ENCODE data around the gene MBNL1. TPM values are rescaled to one million over a fixed set of nuclear protein-coding genes. Genes with fewer than 3 reads are reported as not detected.

The MBNL1 gene
- total RNA-seq, 1 donor, result 545 TPM

- TF ChIP-seq, protein P1, sequence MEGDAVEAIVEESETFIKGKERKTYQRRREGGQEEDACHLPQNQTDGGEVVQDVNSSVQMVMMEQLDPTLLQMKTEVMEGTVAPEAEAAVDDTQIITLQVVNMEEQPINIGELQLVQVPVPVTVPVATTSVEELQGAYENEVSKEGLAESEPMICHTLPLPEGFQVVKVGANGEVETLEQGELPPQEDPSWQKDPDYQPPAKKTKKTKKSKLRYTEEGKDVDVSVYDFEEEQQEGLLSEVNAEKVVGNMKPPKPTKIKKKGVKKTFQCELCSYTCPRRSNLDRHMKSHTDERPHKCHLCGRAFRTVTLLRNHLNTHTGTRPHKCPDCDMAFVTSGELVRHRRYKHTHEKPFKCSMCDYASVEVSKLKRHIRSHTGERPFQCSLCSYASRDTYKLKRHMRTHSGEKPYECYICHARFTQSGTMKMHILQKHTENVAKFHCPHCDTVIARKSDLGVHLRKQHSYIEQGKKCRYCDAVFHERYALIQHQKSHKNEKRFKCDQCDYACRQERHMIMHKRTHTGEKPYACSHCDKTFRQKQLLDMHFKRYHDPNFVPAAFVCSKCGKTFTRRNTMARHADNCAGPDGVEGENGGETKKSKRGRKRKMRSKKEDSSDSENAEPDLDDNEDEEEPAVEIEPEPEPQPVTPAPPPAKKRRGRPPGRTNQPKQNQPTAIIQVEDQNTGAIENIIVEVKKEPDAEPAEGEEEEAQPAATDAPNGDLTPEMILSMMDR (IDR thresholded peaks at IDR 0.05; ENCODE audit: extremely low read depth, low read depth, low read length), result no peak
- Histone ChIP-seq H4K20me1 (ENCODE audit: insufficient read depth, low read length) (peaks cover 33% of the 10 kb centered on the region), H3K4me3 (ENCODE audit: insufficient read depth, low read length) (peak overlapping the region; percentile 46), H2AFZ (ENCODE audit: low read length) (no peak overlapping the region), H3K4me2 (ENCODE audit: insufficient read depth, low read length) (peak overlapping the region; percentile 81), H3K27ac (ENCODE audit: low read depth, low read length) (peak overlapping the region; percentile 68), H3K79me2 (ENCODE audit: insufficient read depth, low read length) (peaks cover 96% of the 10 kb centered on the region), H3K4me1 (ENCODE audit: insufficient read depth, low read length) (peaks cover 70% of the 10 kb centered on the region), H3K9me3 (ENCODE audit: low read depth, low read length) (no peaks in the 10 kb centered on the region), H3K36me3 (ENCODE audit: insufficient read depth, low read length) (peaks cover 7% of the 10 kb centered on the region), H3K27me3 (ENCODE audit: insufficient read depth, low read length) (no peaks in the 10 kb centered on the region)
- DNase-seq (ENCODE audit: insufficient read length, low spot score, missing footprints), result no peak
Observed at GRCh38 chr3:152383136-152383606, 114.4 kb downstream of the MBNL1 start.

DNA sequence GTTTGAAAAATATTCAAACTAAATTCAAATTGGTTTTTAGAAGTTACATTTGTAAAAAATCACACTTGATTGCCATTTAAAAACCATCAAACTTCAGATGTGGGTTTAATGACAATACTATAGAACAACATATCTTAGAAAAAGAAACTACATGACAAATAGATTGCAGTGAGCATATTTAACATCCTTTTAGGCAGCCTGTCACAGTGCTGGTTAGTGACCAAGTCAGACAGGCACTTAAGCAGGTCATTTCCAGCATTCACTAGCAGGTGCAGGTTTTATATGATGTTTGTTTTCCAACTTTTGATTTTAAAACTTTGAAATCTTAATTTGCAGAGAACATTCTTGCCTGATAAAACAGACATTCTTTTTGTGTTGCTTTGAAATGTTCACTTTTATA lies 115.7 kb downstream of the MBNL1 start:
- no peak for DNase-seq (ENCODE audit: insufficient read length, low spot score, missing footprints)
- H2AFZ ChIP-seq (ENCODE audit: low read length), result no peak overlapping the region
- TF ChIP-seq, protein P1 (IDR thresholded peaks at IDR 0.05; ENCODE audit: extremely low read depth, low read depth, low read length), result no peak
- no peaks in the 10 kb centered on the region for H3K9me3 ChIP-seq (ENCODE audit: low read depth, low read length)
- peaks cover 96% of the 10 kb centered on the region for H3K79me2 ChIP-seq (ENCODE audit: insufficient read depth, low read length)
- peaks cover 40% of the 10 kb centered on the region for H4K20me1 ChIP-seq (ENCODE audit: insufficient read depth, low read length)
- no peaks in the 10 kb centered on the region for H3K27me3 ChIP-seq (ENCODE audit: insufficient read depth, low read length)
- peak overlapping the region; percentile 1 for H3K4me2 ChIP-seq (ENCODE audit: insufficient read depth, low read length)
- no peak overlapping the region for H3K4me3 ChIP-seq (ENCODE audit: insufficient read depth, low read length)
- no peaks in the 10 kb centered on the region for H3K36me3 ChIP-seq (ENCODE audit: insufficient read depth, low read length)
- peak overlapping the region; percentile 38 for H3K27ac ChIP-seq (ENCODE audit: low read depth, low read length)
- peaks cover 65% of the 10 kb centered on the region for H3K4me1 ChIP-seq (ENCODE audit: insufficient read depth, low read length)

GRCh38 chr3:152385761-152386160 lies 117.0 kb downstream of the MBNL1 start:
- no peak overlapping the region for H2AFZ ChIP-seq (ENCODE audit: low read length)
- peaks cover 94% of the 10 kb centered on the region for H3K79me2 ChIP-seq (ENCODE audit: insufficient read depth, low read length)
- TF ChIP-seq, protein P1 (IDR thresholded peaks at IDR 0.05; ENCODE audit: extremely low read depth, low read depth, low read length), result no peak
- H3K4me1 ChIP-seq (ENCODE audit: insufficient read depth, low read length), result peaks cover 52% of the 10 kb centered on the region
- DNase-seq (ENCODE audit: insufficient read length, low spot score, missing footprints), result no peak
- H3K4me3 ChIP-seq (ENCODE audit: insufficient read depth, low read length), result no peak overlapping the region
- H3K36me3 ChIP-seq (ENCODE audit: insufficient read depth, low read length), result peaks cover 3% of the 10 kb centered on the region
- peak overlapping the region; percentile 26 for H3K27ac ChIP-seq (ENCODE audit: low read depth, low read length)
- no peak overlapping the region for H3K4me2 ChIP-seq (ENCODE audit: insufficient read depth, low read length)
- peaks cover 46% of the 10 kb centered on the region for H4K20me1 ChIP-seq (ENCODE audit: insufficient read depth, low read length)
- no peaks in the 10 kb centered on the region for H3K27me3 ChIP-seq (ENCODE audit: insufficient read depth, low read length)
- H3K9me3 ChIP-seq (ENCODE audit: low read depth, low read length), result no peaks in the 10 kb centered on the region

DNA sequence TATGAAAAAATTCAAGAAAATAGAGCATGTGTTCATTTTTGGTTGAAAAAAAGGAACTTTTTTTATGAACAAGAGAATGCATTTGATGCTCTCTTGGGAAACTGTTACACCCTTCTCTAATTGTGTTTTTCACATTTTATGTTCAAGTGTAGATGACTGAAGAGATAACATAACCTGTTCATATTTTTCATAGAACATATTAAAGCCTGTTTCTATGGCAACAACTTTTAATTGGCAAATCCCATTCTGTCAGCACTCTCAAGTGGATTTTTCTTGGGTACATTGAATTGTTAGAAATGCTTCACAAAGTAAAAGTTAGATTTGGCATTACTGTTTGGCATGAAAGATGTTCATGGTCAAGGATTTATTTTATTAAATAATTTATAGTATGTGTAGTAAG lies 117.5 kb downstream of the MBNL1 start:
- no peak overlapping the region for H3K4me3 ChIP-seq (ENCODE audit: insufficient read depth, low read length)
- H3K27me3 ChIP-seq (ENCODE audit: insufficient read depth, low read length), result no peaks in the 10 kb centered on the region
- no peak for DNase-seq (ENCODE audit: insufficient read length, low spot score, missing footprints)
- peaks cover 50% of the 10 kb centered on the region for H4K20me1 ChIP-seq (ENCODE audit: insufficient read depth, low read length)
- H3K9me3 ChIP-seq (ENCODE audit: low read depth, low read length), result no peaks in the 10 kb centered on the region
- no peak overlapping the region for H3K4me2 ChIP-seq (ENCODE audit: insufficient read depth, low read length)
- H3K79me2 ChIP-seq (ENCODE audit: insufficient read depth, low read length), result peaks cover 94% of the 10 kb centered on the region
- TF ChIP-seq, protein P1 (IDR thresholded peaks at IDR 0.05; ENCODE audit: extremely low read depth, low read depth, low read length), result no peak
- H2AFZ ChIP-seq (ENCODE audit: low read length), result no peak overlapping the region
- H3K27ac ChIP-seq (ENCODE audit: low read depth, low read length), result peak overlapping the region; percentile 26
- peaks cover 47% of the 10 kb centered on the region for H3K4me1 ChIP-seq (ENCODE audit: insufficient read depth, low read length)
- H3K36me3 ChIP-seq (ENCODE audit: insufficient read depth, low read length), result peaks cover 3% of the 10 kb centered on the region
